ENCODE results near the gene SOWAHB.

Gene SOWAHB, protein sequence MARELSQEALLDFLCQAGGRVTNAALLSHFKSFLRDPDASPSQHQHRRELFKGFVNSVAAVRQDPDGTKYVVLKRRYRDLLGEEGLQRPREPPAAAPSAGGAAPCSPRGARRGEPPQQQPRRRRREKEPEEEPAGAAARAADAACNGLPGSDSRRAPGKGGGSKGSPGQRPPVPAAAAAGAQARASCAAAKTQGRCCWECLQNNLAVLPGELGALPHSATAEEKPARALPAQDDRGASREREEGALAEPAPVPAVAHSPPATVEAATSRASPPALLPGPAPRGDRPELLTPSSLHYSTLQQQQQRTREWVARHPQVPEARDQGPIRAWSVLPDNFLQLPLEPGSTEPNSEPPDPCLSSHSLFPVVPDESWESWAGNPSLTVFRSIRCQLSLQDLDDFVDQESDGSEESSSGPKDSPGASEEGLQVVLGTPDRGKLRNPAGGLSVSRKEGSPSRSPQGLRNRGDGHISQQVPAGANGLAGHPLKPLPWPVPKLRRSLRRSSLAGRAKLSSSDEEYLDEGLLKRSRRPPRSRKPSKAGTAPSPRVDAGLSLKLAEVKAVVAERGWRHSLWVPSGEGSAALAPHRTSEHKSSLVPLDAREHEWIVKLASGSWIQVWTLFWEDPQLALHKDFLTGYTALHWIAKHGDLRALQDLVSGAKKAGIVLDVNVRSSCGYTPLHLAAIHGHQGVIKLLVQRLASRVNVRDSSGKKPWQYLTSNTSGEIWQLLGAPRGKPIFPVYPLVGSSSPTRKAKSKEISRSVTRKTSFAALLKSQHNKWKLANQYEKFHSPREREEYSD

DNA sequence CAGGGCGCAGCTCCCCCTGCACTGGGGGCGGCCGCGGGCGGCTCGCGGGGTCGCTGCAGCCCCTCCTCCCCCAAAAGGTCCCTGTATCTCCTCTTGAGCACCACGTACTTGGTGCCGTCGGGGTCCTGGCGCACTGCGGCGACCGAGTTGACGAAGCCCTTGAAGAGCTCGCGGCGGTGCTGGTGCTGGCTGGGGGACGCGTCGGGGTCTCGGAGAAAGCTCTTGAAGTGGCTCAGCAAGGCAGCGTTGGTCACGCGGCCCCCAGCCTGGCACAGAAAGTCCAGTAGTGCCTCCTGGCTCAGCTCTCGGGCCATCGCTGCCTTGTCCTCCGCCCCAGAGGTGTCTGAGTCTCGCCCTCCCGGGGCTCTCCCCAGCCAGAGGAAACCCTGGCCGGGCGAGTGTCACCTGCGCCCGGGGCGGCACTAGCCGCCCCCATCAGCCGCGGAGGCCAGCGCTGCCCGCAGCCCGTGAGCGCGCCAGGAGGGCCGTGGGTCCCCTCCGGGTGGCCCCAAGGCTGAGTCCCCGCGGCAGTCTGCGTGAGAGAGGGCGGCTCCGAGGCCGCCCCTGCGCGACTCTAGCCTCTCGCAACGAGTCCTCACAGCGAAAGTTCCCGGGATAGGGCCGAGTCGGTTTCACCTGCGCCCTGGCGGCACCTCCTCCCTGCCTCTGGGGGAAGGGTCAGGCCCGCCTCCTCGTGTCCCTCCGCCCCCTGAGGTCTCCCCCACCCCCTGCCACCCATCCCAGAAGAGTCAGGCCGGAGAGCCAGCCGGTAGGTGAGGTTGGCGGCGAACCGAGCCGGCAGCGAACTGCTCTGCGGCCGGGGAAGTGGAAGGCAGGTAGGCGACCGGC lies at the start of gene SOWAHB:
Gene SOWAHB (minus strand): TSS at position 609 of the 849 bp plus-strand sequence. CDS start 295 bp downstream, at position 314.
- DNase-seq: peak; percentile 25

DNA sequence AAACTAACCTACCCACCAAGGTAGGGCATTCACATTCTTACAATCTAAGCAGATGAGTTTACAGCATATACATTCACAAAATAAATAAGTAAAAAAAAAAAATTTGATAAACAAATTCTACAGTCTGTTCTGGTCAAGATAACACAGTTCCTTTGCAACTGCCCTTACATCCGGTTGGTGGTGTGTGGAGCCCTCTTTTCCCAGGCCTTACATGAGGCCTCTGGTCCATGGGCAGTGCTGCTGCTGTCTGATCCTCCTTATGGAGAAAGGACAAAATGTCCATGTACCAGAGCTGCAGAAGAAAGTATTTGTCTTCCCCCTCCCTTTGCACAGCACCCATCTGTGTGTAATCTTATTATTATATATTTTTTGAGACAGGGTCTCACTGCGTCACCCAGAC lies 49.4 kb upstream of the SOWAHB start:
- no peak for DNase-seq

DNA sequence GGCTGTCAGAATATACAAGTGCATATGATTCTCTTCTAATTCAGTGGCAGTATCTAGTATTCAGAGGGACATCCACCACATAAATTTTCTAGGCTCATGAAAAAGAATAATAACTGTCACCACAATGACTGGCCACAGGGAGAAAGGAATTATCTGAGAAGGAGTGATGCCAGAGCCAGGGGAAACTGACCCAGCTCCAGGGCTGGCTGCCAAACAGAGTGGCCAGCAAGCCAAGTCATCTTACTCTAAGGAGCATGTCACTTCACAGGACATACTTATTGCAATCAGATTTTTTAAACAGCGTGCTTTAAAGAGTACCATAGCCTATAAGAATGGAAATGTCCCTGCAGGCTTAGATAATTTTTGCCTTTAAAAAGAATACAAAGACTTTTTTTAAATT lies 45.8 kb upstream of the SOWAHB start:
- DNase-seq: no peak

DNA sequence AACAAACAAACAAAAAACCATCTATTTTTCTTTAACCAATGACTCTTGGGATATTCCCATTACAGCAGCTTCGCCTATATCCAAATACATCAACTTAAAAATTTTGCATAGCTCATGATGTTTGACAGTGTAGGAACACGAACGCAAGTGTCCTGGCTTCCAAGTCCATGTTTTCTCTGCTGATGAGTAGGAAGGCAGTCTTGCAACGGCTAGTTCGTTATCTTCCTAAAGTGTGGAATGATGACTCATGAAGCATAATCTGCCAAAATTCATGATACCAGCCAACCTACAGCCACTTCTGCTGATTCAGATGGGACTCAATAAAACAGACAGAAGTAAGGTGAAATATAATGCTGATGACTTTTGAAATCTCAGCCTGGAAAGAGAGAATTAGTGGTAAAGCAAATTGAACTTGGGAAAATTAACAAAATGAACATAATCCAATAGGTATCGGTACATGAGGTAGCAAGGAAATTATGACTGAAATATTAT lies 45.2 kb upstream of the SOWAHB start:
- DNase-seq: no peak

DNA sequence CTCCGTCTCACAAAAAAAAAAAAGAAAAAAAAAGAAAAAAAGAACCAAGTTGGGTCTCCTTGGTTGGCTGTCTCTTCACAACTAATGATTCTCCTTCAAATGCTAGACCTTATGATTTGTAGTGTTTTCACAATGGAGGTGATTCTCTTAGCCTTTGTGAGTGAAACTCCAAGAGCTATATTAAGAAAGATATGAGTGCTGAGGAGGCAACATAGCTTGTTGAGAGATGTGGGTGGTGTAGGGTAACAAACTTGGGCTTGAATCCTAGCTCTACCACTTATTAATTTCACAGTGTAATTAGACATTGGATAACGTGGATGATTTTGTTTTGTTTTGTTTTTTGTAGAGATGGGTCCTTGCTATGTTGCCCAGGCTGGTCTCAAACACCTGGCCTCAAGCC lies 41.2 kb upstream of the SOWAHB start:
- no peak for DNase-seq

DNA sequence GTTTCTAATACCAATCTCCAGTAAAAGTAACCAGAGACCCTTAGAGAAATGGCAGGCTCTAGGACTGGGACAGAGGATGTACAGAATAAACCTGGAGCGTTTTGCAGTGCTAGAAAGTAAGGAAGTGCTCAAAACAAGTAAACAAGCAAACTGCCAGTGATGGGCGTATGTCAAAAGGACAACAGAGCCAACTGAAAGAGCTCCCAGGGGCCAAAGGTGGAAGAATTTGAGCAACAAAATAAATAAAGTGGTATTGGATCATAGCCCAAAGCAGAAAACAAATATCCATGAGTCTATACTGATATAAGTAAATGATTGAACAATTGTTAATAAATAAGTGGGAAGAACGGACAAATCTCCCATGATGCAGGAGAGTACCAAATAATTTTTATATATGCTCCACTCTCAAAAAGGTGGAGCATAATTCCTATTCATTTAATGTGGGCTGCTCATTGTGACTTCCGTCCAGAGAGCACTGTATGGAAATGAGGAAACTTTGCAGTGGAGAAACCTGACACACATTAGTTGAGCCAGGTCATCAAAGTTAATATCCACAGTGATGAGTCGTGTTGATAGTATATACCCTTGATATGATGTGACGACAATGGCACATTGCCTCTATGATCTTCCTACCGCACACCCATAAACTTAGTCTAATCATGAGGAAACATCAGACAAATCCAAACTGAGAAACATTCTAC lies 33.8 kb upstream of the SOWAHB start:
- no peak for DNase-seq

DNA sequence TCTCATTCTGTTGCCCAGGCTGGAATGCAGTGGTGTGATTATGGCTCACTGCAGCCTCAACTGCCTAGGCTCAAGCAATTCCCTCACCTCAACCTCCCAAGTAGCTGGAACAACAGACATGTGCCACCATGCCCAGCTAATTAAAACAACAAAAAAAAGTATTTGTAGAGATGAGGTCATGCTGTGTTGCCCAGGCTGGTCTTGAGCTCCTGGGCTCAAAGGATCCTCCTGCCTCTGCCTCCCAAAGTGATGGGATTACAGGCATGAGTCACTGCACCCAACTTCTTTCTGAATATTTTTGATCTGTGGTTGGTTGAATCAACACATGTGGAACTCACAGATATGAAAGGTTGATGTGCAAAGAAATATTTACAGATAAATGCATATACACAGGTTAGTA lies 33.1 kb upstream of the SOWAHB start:
- DNase-seq: no peak

DNA sequence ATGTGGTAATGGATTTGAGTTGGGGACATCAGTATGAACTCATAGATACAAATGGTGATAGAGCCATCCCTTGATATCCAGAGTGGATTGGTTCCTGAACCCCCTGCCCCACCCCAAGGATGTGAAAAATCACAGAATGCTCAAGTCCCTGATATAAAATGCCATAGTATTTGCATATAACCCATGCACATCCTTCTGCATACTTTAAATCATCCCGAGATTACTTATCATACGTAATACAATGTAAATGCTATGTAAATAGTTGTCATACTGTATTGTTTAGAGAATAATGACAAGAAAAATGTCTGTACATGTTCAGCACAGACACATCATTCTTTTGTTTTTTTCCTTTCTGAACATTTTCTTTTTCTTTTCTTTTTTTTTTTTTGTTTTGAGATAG lies 32.7 kb upstream of the SOWAHB start:
- DNase-seq: no peak

DNA sequence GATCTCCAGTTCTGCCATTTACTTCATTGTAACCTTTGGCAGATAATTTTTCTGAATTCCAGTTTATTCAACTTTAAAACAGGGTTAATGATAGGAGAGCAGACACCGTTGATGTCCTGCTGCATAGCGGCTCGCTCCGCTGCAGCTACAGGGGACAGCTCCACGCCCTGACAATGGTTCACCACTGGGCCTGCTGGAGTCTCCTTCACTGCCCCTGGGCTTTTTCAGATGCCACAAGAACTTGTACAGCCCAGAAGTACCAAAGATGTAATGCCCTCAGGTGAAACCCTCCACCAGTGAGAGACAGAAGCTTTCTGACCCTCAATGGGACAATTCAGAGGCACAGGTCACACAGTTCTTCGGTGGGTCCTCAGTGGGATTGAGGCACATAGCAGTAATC lies 28.9 kb upstream of the SOWAHB start:
- DNase-seq: no peak

DNA sequence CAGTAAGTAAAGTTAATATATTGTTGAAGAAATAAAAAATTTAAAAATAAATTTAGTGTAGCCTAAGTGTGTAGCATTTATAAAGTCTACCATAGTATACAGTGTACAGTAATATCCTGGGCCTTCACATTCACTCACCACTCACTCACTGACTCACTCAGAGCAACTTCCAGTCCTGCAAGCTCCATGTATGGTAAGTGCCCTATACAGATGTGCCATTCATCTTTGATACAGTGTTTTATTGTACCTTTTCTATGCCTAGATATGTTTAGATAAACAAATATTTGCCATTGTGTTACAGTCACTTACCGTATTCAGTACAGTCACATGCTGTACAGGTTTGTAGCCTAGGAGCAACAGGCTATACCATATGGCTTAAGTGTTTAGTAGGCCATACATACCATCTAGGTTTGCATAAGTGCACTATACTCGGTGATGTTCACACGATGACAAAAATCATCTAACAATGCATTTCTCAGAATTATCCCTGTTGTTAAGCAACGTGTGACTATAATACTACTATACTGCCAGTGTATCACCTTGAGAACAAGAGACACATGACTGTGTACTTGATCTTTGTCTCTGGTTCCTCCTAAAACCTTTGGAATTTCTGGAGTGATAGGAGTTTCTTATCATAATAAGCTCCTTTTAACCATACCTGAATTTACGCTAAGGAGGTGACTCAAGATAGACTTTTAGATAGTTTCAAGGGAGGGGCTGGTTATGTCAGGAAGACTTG lies 25.8 kb upstream of the SOWAHB start:
- DNase-seq: no peak

DNA sequence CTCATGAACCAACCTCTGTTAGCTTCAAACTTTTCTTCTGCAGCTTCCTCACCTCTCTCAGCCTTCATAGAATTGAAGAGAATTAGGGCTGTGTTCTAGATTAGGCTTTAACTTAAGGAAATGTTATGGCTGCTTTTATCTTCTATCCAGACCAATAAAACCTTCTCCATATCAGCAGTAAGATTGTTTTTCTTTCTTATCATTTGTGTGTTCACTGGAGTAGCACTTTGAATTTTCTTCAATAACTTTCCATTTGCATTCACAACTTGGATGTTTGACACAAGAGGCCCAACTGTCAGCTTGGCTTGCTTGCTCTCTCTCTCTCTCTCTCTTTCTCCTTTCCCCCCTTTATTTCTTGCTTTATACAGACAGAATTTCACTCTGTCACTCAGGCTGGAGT lies 22.8 kb upstream of the SOWAHB start:
- DNase-seq: no peak

DNA sequence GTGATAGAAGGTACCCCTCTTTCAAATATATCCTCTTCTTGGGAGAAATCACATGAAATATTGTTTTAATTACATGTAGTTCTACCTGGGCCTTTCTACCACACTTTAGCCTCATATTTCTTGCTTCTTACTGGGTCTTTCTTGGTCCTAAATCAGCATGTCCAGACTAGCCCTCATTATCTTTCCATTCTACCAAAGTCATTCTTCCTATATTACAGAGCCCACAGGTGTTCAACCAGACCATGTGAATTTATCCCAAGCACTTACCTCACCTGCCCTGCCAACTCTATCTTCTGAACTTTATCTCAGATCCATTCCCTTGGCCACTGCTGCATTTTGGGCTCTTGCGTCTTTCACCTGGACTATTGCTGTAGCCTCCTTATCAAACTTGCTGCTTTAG lies 11.8 kb upstream of the SOWAHB start:
- no peak for DNase-seq

DNA sequence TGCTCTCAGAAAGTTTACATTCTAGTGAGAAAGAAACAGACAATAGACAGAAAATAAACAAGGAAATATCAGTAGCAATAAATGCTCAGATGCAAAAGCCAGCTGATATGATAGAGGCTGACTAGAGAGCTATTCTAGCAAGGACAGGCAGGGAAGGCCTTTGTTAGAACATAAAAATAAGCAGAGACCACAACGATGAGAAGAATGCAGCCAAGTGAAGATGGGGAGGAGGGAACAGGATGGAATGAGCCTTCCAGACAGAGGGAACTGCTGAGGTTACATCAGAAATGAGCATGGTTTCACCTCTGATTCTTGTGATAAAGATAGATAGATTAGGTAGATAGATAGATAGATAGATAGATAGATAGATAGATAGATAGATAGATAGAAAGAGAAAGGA lies 7.6 kb upstream of the SOWAHB start:
- no peak for DNase-seq

DNA sequence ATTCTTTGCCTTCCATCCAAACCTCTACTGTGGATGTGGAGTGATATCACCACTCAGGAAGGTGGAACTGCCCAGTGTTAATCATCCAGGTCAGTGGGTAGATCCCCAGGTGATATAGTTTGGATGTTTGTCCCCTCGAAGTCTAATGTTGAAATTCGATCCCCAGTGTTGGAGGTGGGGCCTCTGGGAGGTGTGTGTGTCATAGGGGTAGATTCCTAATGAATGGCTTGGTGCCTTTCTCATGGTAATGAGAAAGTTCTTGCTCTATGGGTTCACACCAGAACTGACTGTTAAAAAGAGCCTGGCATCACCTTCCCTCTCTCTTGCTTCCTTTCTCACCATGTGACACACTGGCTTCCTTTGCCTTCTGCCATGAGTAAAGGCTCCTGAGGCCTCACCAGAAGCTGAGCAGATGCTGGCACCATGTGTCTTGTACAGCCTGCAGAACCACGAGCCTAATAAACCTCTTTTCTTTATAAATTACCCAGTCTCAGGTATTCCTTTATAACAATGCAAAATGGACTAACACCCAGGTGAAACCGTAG lies 6.8 kb upstream of the SOWAHB start:
- no peak for DNase-seq

DNA sequence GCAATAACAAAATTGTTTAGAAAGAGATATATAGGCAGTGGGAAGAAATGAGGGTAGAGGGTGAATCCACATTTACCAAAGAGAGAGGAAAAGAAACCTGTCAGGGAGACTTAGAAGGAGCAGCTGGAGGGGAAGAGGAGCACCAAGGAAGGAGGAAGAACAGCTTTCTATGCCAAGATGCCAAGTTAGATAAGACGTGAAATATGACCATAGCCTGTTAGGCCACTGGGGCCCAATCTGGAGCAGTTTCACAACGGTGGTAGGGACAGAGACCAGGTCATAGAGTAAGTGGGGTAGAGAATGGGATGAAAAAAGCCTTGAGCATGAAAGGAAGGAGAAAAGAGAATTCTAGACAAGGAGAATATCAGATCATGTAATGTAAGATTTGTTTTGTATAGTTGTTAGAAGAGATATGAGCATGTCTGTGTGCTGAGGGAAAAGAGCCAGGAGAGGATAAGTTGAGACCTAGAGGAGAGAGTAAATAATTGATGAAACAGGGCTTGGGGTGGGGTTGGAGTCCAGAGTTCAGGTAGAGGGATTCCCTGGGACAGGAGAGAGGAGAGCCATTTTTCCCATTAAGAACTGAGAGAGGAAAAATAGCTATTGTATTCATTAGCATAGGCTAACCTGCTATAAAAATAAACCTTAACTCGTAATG lies 4.4 kb upstream of the SOWAHB start:
- DNase-seq: no peak

DNA sequence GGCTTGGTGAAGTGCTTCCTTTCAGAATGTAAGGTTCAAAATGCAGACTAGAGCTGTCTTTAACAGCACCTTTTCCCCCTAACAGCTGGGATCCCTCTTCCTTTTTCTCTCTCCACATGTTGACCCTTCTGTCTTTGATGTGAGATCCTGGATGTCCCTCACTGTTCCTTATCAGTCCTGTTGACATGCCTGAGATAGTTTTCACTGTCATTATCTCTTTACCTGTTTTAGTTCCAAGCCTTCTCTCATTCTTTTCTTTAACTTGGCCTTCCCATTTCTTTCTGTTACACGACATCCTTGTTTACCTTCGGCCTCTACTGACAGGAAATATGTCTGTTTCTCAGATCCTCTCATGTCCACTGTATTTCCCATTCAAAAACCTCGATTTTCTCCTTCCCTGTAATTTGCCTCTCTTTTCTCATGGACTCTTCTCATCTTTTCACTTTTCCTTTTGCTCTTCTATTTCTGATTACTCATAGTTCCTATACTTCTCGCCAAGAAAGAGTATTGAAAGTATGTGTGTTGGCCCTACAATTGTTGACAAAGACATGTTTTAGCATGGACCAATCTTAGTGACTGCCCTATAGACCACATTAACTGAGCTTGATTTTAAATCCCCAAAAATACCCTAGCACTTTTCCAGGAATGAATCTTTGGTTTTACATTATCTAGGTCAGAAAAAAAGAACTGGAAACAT lies 1.2 kb upstream of the SOWAHB start:
- DNase-seq: no peak

DNA sequence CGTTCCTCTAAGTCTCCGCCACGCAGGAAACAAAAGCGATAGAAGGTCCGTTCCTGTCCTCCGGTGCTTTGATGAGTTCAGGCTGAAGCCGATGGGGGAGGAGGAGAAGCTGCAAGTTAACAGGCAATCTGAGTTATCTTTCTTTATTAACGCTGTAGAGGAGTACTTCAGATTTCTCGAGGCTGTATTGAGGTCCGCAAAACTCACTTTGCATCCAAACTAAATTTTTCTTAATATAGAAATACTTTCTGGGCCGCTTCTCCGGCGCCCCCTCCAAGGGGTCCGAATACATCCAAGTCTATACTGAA lies 395 bp upstream of the SOWAHB start:
- no peak for DNase-seq

DNA sequence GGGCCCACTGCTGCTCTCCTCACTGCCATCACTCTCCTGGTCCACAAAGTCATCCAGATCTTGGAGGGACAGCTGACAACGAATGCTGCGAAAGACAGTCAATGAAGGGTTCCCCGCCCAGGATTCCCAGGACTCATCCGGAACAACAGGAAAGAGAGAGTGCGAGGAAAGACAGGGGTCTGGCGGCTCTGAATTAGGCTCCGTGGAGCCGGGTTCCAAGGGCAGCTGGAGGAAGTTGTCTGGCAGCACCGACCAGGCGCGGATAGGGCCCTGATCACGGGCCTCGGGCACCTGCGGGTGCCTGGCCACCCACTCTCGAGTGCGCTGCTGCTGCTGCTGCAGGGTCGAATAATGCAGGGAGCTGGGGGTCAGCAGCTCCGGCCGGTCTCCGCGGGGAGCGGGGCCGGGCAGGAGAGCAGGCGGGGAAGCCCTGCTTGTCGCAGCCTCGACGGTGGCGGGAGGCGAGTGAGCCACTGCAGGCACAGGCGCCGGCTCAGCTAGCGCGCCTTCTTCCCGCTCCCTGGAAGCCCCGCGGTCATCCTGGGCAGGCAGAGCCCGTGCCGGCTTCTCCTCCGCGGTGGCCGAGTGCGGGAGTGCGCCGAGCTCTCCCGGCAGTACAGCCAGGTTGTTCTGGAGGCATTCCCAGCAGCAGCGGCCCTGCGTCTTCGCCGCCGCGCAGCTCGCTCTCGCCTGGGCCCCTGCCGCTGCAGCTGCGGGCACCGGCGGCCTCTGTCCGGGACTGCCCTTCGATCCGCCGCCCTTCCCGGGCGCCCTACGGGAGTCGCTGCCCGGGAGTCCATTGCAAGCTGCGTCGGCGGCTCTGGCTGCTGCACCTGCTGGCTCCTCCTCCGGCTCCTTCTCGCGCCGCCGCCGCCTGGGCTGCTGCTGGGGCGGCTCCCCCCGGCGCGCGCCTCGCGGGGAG lies 1.1 kb downstream of the SOWAHB start:
- DNase-seq: no peak

DNA sequence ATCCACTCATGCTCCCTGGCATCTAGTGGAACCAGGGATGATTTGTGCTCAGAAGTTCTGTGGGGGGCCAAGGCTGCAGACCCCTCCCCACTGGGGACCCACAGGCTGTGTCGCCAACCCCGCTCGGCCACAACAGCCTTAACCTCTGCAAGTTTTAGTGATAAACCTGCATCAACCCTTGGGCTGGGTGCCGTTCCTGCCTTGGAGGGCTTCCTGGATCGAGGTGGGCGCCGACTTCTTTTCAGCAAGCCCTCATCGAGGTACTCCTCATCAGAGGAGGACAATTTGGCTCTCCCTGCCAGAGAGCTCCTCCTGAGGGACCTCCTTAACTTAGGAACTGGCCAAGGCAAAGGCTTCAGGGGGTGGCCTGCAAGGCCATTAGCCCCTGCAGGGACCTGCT lies 1.9 kb downstream of the SOWAHB start:
- DNase-seq: no peak
